DLD1 (cell line): ENCODE results near the gene BEST3.
"Not testable (repeated sequence)": the region's sequence is repeated elsewhere in the genome, so short reads cannot be mapped to it uniquely, and the experiment has no call there.

Experiments
- in situ Hi-C: cut with HindIII; loops from 2 replicates; pipeline ENCODE4 v1.10.0; 2017; ENCODE audit warnings: low sequenced_read_pairs

Gene BEST3

GRCh38 chr12:69608114-69608513, 91.0 kb downstream of the BEST3 start:
- in situ Hi-C loops = no loop called here

GRCh38 chr12:69604275-69604674, 94.8 kb downstream of the BEST3 start:
- in situ Hi-C loops = not testable (repeated sequence)
